BE2C (cell line): Measurements from ENCODE around the gene JCHAIN.
A peak's percentile ranks its signal among the peaks of the same experiment; 100 is the strongest.
"Not testable (repeated sequence)": the region's sequence is repeated elsewhere in the genome, so short reads cannot be mapped to it uniquely, and the experiment has no call there.

ENCODE experiments used
- DNase-seq: peaks from one replicate; pipeline ENCODE4 v3.0.0-alpha.2; 2020
- H3K27me3 ChIP-seq: fragments of 250-450 bp; sonication (Bioruptor Pico); 2 replicates; pipeline ENCODE4 v1.5.1; 2020; ENCODE audit warnings: mild to moderate bottlenecking
- H3K36me3 ChIP-seq: fragments of 250-450 bp; sonication (Bioruptor Pico); 2 replicates; pipeline ENCODE4 v1.5.1; 2020; ENCODE audit warnings: mild to moderate bottlenecking
- H3K4me1 ChIP-seq: fragments of 250-450 bp; sonication (Bioruptor Pico); 2 replicates; pipeline ENCODE4 v1.5.1; 2020
- H3K4me3 ChIP-seq: 2 replicates; pipeline ENCODE4 v1.5.1; 2011; ENCODE audit warnings: low read depth, low read length
- H3K9me3 ChIP-seq: fragments of 250-450 bp; sonication (Bioruptor Pico); 2 replicates; pipeline ENCODE4 v1.5.1; 2020
- CTCF ChIP-seq: IDR thresholded peaks from 2 replicates; pipeline ENCODE4 v1.5.1; 2012; ENCODE audit warnings: mild to moderate bottlenecking, low read depth, low read length

The JCHAIN gene

GRCh38 chr4:70704931-70705182, 38.5 kb upstream of the JCHAIN start:
- H3K36me3 ChIP-seq = no peaks in the 10 kb centered on the region
- no peaks in the 10 kb centered on the region for H3K27me3 ChIP-seq
- H3K4me1 ChIP-seq = peaks cover 2% of the 10 kb centered on the region
- no peak for TF ChIP-seq CTCF
- H3K9me3 ChIP-seq = no peaks in the 10 kb centered on the region
- no peak for DNase-seq
- H3K4me3 ChIP-seq = peak overlapping the region; percentile 63

- Histone ChIP-seq H3K27me3 (no peaks in the 10 kb centered on the region), H3K4me1 (peaks cover 2% of the 10 kb centered on the region), H3K4me3 (peak overlapping the region; percentile 63), H3K9me3 (no peaks in the 10 kb centered on the region), H3K36me3 (no peaks in the 10 kb centered on the region)
- peak; percentile 93 for DNase-seq
- TF ChIP-seq CTCF = peak; percentile 41
These were observed 38.1 kb upstream of the JCHAIN start for GRCh38 chr4:70704215-70704930.

- no peaks in the 10 kb centered on the region for H3K27me3 ChIP-seq
- H3K4me3 ChIP-seq = peak overlapping the region; percentile 63
- no peak for DNase-seq
- TF ChIP-seq CTCF = no peak
- no peaks in the 10 kb centered on the region for H3K36me3 ChIP-seq
- H3K9me3 ChIP-seq = no peaks in the 10 kb centered on the region
- H3K4me1 ChIP-seq = peaks cover 2% of the 10 kb centered on the region
These were observed 37.4 kb upstream of the JCHAIN start for GRCh38 chr4:70703619-70704214.

- not testable (repeated sequence) for H3K9me3 ChIP-seq, H3K4me3 ChIP-seq, H3K4me1 ChIP-seq, H3K36me3 ChIP-seq, DNase-seq, H3K27me3 ChIP-seq
These were observed 36.3 kb upstream of the JCHAIN start for GRCh38 chr4:70702592-70702991.

GRCh38 chr4:70701271-70701670, 35.0 kb upstream of the JCHAIN start:
- no peaks in the 10 kb centered on the region for H3K27me3 ChIP-seq
- H3K4me1 ChIP-seq = no peaks in the 10 kb centered on the region; the same call in 1 of the 2 replicates
- no peaks in the 10 kb centered on the region for H3K9me3 ChIP-seq
- H3K4me3 ChIP-seq = no peak overlapping the region
- no peak for DNase-seq
- TF ChIP-seq CTCF = no peak
- no peaks in the 10 kb centered on the region for H3K36me3 ChIP-seq

- Histone ChIP-seq H3K4me3 (no peak overlapping the region), H3K36me3 (no peaks in the 10 kb centered on the region), H3K9me3 (no peaks in the 10 kb centered on the region), H3K27me3 (no peaks in the 10 kb centered on the region), H3K4me1 (no peaks in the 10 kb centered on the region; the same call in 1 of the 2 replicates)
- no peak for DNase-seq
- no peak for TF ChIP-seq CTCF
These were observed 34.4 kb upstream of the JCHAIN start for GRCh38 chr4:70700712-70701111.

GRCh38 chr4:70698435-70698834, 32.1 kb upstream of the JCHAIN start:
- H3K9me3 ChIP-seq, DNase-seq, H3K4me3 ChIP-seq, H3K36me3 ChIP-seq, H3K27me3 ChIP-seq, H3K4me1 ChIP-seq: not testable (repeated sequence)

- H3K36me3 ChIP-seq = peaks cover 10% of the 10 kb centered on the region
- not testable (repeated sequence) for H3K27me3 ChIP-seq, H3K4me1 ChIP-seq, H3K4me3 ChIP-seq, H3K9me3 ChIP-seq, DNase-seq
These were observed 28.3 kb upstream of the JCHAIN start for GRCh38 chr4:70694633-70695032.
